H1 (cell line): ENCODE results near the gene PRKCA. TPM values are rescaled to one million over a fixed set of nuclear protein-coding genes. Genes with fewer than 3 reads are reported as not detected.
"Not testable (repeated sequence)": the region's sequence is repeated elsewhere in the genome, so short reads cannot be mapped to it uniquely, and the experiment has no call there.

Source experiments
- CTCF ChIA-PET: fragments of 300-600 bp; sonication (Branson Sonifier 250); formaldehyde crosslinking; loops from one replicate; lab custom pipeline; 2021; ENCODE audit not compliant: partially characterized antibody; lab: Charles Lee
- POLR2A ChIA-PET: fragments of 300-600 bp; sonication (Branson Sonifier 250); formaldehyde crosslinking; loops from one replicate; lab custom pipeline; 2021; ENCODE audit warnings: inconsistent platforms; ENCODE audit not compliant: partially characterized antibody; lab: Charles Lee
- DNase-seq, 2 experiments: peaks; one replicate each; pipeline versions ENCODE4 v3.0.0 to v3.0.0-alpha.2; 2010 to 2022; ENCODE audit warnings: low spot score in 2 of 2, low read depth in 1 of 2, mixed read lengths in 1 of 2
- FAIRE-seq: peaks from 2 replicates; lab custom pipeline; 2011; peaks lifted over from hg19 to GRCh38; lab: Jason Lieb, UNC
- H2AFZ ChIP-seq: 2 replicates; pipeline ENCODE4 v1.8.1; 2012; ENCODE audit warnings: low read length, inconsistent platforms
- H2AK5ac ChIP-seq: 2 replicates; pipeline ENCODE4 v1.6.1; 2013; ENCODE audit warnings: low read depth, low read length
- H2BK120ac ChIP-seq: replicated peaks from 2 replicates; pipeline ENCODE3; 2013; ENCODE audit warnings: low read depth, low read length, inconsistent platforms
- H2BK12ac ChIP-seq: 2 replicates; pipeline ENCODE4 v1.6.1; 2013; ENCODE audit warnings: low read depth, low read length
- H2BK15ac ChIP-seq: 2 replicates; pipeline ENCODE4 v1.6.1; 2013; ENCODE audit warnings: low read length
- H2BK20ac ChIP-seq: 2 replicates; pipeline ENCODE4 v1.6.1; 2013; ENCODE audit warnings: low read length
- H2BK5ac ChIP-seq: 2 replicates; pipeline ENCODE4 v1.6.1; 2013; ENCODE audit warnings: low read depth, low read length
- H3K14ac ChIP-seq: 2 replicates; pipeline ENCODE4 v1.6.1; 2013; ENCODE audit warnings: inconsistent platforms; ENCODE audit not compliant: insufficient read length
- H3K18ac ChIP-seq: 2 replicates; pipeline ENCODE4 v1.6.1; 2013; ENCODE audit warnings: low read length; ENCODE audit errors: extremely low read depth
- H3K23ac ChIP-seq: 2 replicates; pipeline ENCODE4 v1.6.1; 2013; ENCODE audit warnings: inconsistent platforms; ENCODE audit not compliant: insufficient read length
- H3K23me2 ChIP-seq: 2 replicates; pipeline ENCODE4 v1.6.1; 2013; ENCODE audit warnings: low read depth, low read length
- H3K27ac ChIP-seq: 2 replicates; pipeline ENCODE4 v1.6.1; 2011; ENCODE audit warnings: low read depth, low read length, inconsistent platforms
- H3K27me3 ChIP-seq, 4 experiments: replicated peaks in 1 of 4; 1 replicate in 1 of 4; 2 replicates in 3 of 4; pipeline versions ENCODE4 v1.6.1 to v1.8.1; 2011 to 2013; ENCODE audit warnings: low read length in 3 of 4, mild to moderate bottlenecking in 3 of 4, inconsistent platforms in 2 of 4, mixed read lengths in 2 of 4, moderate library complexity in 1 of 4; ENCODE audit not compliant: control insufficient read depth in 3 of 4, insufficient read depth in 3 of 4; ENCODE audit errors: extremely low read depth in 1 of 4
- H3K36me3 ChIP-seq, 4 experiments: 2 replicates each; pipeline versions ENCODE4 v1.6.1 to v1.8.1; 2011 to 2013; ENCODE audit warnings: mild to moderate bottlenecking in 4 of 4, low read length in 3 of 4, moderate library complexity in 2 of 4, control low read depth in 1 of 4, inconsistent platforms in 1 of 4; ENCODE audit not compliant: insufficient read depth in 4 of 4, control insufficient read depth in 2 of 4
- H3K4ac ChIP-seq: replicated peaks from 2 replicates; pipeline ENCODE3; 2013; ENCODE audit warnings: low read length, low read depth, mixed read lengths, inconsistent platforms; ENCODE audit not compliant: insufficient read length
- H3K4me1 ChIP-seq, 4 experiments: replicated peaks in 1 of 4; 1 replicate in 1 of 4; 2 replicates in 3 of 4; pipeline versions ENCODE4 v1.6.1 to v1.8.1; 2011 to 2013; ENCODE audit warnings: low read length in 3 of 4, inconsistent platforms in 2 of 4, mixed read lengths in 1 of 4; ENCODE audit not compliant: insufficient read depth in 4 of 4, control insufficient read depth in 3 of 4
- H3K4me2 ChIP-seq, 2 experiments: 2 replicates each; pipeline versions ENCODE4 v1.6.1 to v1.8.1; 2011 to 2013; ENCODE audit warnings: low read depth in 2 of 2, low read length in 2 of 2, control low read depth in 1 of 2, inconsistent platforms in 1 of 2, mild to moderate bottlenecking in 1 of 2; ENCODE audit not compliant: insufficient read depth in 1 of 2
- H3K4me3 ChIP-seq, 4 experiments: fragments of 200-600, 300-600 bp in 1 of 4; sonication (generic), shearing (Covaris generic), sonication (Bioruptor Twin) in 1 of 4; 2 replicates each; pipeline versions ENCODE4 v1.5.1 to v1.8.1; 2011 to 2016; ENCODE audit warnings: low read length in 4 of 4, low read depth in 3 of 4, control low read depth in 2 of 4, inconsistent platforms in 2 of 4, mild to moderate bottlenecking in 2 of 4, mixed read lengths in 1 of 4, moderate library complexity in 1 of 4; ENCODE audit not compliant: insufficient read depth in 2 of 4; ENCODE audit errors: extremely low read depth in 1 of 4
- H3K56ac ChIP-seq: replicated peaks from 2 replicates; pipeline ENCODE3; 2013; ENCODE audit warnings: low read depth, mild to moderate bottlenecking, mixed read lengths, low read length, inconsistent platforms; ENCODE audit not compliant: insufficient read length
- H3K79me1 ChIP-seq: 2 replicates; pipeline ENCODE4 v1.6.1; 2013; ENCODE audit warnings: low read depth, low read length, control low read depth
- H3K79me2 ChIP-seq, 2 experiments: 2 replicates each; pipeline versions ENCODE4 v1.6.1 to v1.8.1; 2012 to 2013; ENCODE audit warnings: low read length in 2 of 2, mild to moderate bottlenecking in 2 of 2, inconsistent platforms in 1 of 2; ENCODE audit not compliant: insufficient read depth in 2 of 2, control insufficient read depth in 1 of 2
- H3K9ac ChIP-seq, 4 experiments: replicated peaks in 1 of 4; 1 replicate in 1 of 4; 2 replicates in 3 of 4; pipeline versions ENCODE4 v1.6.1 to v1.8.1; 2011 to 2013; ENCODE audit warnings: low read depth in 3 of 4, low read length in 3 of 4, control low read depth in 2 of 4, mild to moderate bottlenecking in 2 of 4, moderate library complexity in 2 of 4, inconsistent platforms in 1 of 4; ENCODE audit errors: extremely low read depth in 1 of 4
- H3K9me3 ChIP-seq, 2 experiments: 2 replicates each; pipeline versions ENCODE4 v1.6.1 to v1.8.1; 2012 to 2013; ENCODE audit warnings: mild to moderate bottlenecking in 2 of 2, moderate library complexity in 2 of 2, control low read depth in 1 of 2, inconsistent platforms in 1 of 2, low read depth in 1 of 2, low read length in 1 of 2, mixed read lengths in 1 of 2; ENCODE audit not compliant: insufficient read depth in 2 of 2
- H4K20me1 ChIP-seq, 2 experiments: replicated peaks in 1 of 2; 2 replicates each; pipeline versions ENCODE3 to v1.8.1; 2011 to 2013; ENCODE audit warnings: inconsistent platforms in 2 of 2, low read length in 2 of 2, mild to moderate bottlenecking in 1 of 2; ENCODE audit not compliant: insufficient read depth in 2 of 2, control insufficient read depth in 1 of 2
- H4K5ac ChIP-seq: 2 replicates; pipeline ENCODE4 v1.6.1; 2013; ENCODE audit warnings: low read length, low read depth, mixed read lengths, inconsistent platforms; ENCODE audit not compliant: insufficient read length
- H4K8ac ChIP-seq: 2 replicates; pipeline ENCODE4 v1.8.0; 2013; ENCODE audit warnings: mild to moderate bottlenecking, moderate library complexity, low read length, inconsistent platforms; ENCODE audit not compliant: insufficient read depth; ENCODE audit errors: extremely low read depth
- H4K91ac ChIP-seq: replicated peaks from 2 replicates; pipeline ENCODE3; 2013; ENCODE audit warnings: low read length, mixed read lengths, inconsistent platforms; ENCODE audit not compliant: insufficient read length
- WGBS, 2 experiments: shearing (Covaris generic) in 1 of 2; methylation state at CpG; one replicate each; pipeline versions ENCODE4 v1.1.6 to v1.1.7; 2013 to 2015; ENCODE audit warnings: low lambda C conversion rate in 2 of 2, mixed read lengths in 2 of 2, inconsistent platforms in 1 of 2, low coverage in 1 of 2, missing lambda C conversion rate in 1 of 2; ENCODE audit not compliant: insufficient replicate concordance in 2 of 2, insufficient coverage in 1 of 2, insufficient read length in 1 of 2; ENCODE audit errors: extremely low coverage in 1 of 2, missing lambda C conversion rate in 1 of 2; 5-methylcytosine and 5-hydroxymethylcytosine counted together
- polyA plus RNA-seq, 7 experiments: library from polyadenylated mRNA; depleted of rRNA in 3 of 7; stranded (reverse) in 5 of 7; unstranded in 2 of 7; fragments of >200 nt in 5 of 7; fragments of 200-250 nt in 2 of 7; gene quantifications; 1 replicate in 5 of 7; 2 replicates in 1 of 7; 4 replicates in 1 of 7; pipeline versions ENCODE4 v1.2.1 to v1.2.3, GENCODE V29; 2011 to 2013; ENCODE audit warnings: missing spikeins in 2 of 7, mixed read lengths in 2 of 7
- total RNA-seq: library from RNA; stranded (reverse); fragmentation: NEBNext Ultra II Directional; extraction: Animal tissue kit (Norgen Biotek cat#: 25700); gene quantifications from 2 replicates; pipeline ENCODE4 v1.2.1, GENCODE V29; 2021

The PRKCA gene
- total and polyA plus RNA-seq, 2 of the 8 experiments (the other 6 are each of a cell fraction or from before 2014, with no cell fraction given) = 5.8 to 17.8 TPM

- H4K91ac ChIP-seq, H2AFZ ChIP-seq, H2BK15ac ChIP-seq, H3K4me1 ChIP-seq, H3K4ac ChIP-seq, H3K4me3 ChIP-seq, H2AK5ac ChIP-seq, H2BK12ac ChIP-seq, H4K5ac ChIP-seq, H2BK20ac ChIP-seq, H3K18ac ChIP-seq, H3K23me2 ChIP-seq, FAIRE-seq, H4K8ac ChIP-seq, DNase-seq, H4K20me1 ChIP-seq, H3K27me3 ChIP-seq, H2BK5ac ChIP-seq, H3K36me3 ChIP-seq, POLR2A ChIA-PET, H3K23ac ChIP-seq, H3K9ac ChIP-seq, H2BK120ac ChIP-seq, H3K4me2 ChIP-seq, H3K14ac ChIP-seq, H3K56ac ChIP-seq, H3K79me1 ChIP-seq, H3K9me3 ChIP-seq, H3K27ac ChIP-seq: not testable (repeated sequence)
- H3K79me2 ChIP-seq = peaks cover 0 to 11% of the 10 kb centered on the region in 2 experiments; a peak in 2 of 4 replicates
- CTCF ChIA-PET = interaction anchor here (0.7 to 1.7 kb wide), 2 partner anchors 8 to 13 kb away, joined by 3 read pairs; no protein-coding TSS in a partner anchor
- 91% methylated on average over 11 of the region's 11 CpGs; no CpG with 5 or more reads in 1 of the 2 experiments for WGBS, 2 experiments
Observed at GRCh38 chr17:66400041-66400688, 97.8 kb downstream of the PRKCA start.
